Measurements from ENCODE around the gene CCL20. TPM values are rescaled to one million over a fixed set of nuclear protein-coding genes. Genes with fewer than 3 reads are reported as not detected.
A peak's percentile ranks its signal among the peaks of the same experiment; 100 is the strongest.

CCL20 gene
- total and polyA plus RNA-seq, 2 of the 13 experiments (the other 11 are each of a cell fraction or from before 2014, with no cell fraction given), result 223 to 903 TPM

GRCh38 chr2:227828477-227828912 is 14.9 kb downstream of the CCL20 start (continued):
- 0 out of 2 replicates have a peak, but pooled peaks have one; percentile 59 for TF ChIP-seq RCOR2 (CRISPR knock-in tag; IDR thresholded peaks at IDR 0.05)
- TF ChIP-seq ZNF331 (CRISPR knock-in tag; IDR thresholded peaks at IDR 0.05), result peak; percentile 27; the same call in 1 of the 2 replicates
- TF ChIP-seq KLF16 (CRISPR knock-in tag; IDR thresholded peaks at IDR 0.05), result 0 out of 4 replicates have a peak, but pooled peaks of 1 of the 2 experiments have one; percentile 27
- TF ChIP-seq HOMEZ (CRISPR knock-in tag; IDR thresholded peaks at IDR 0.05; ENCODE audit: low read depth), result 0 out of 2 replicates have a peak, but pooled peaks have one; percentile 33
- TF ChIP-seq CENPBD1 (CRISPR knock-in tag; IDR thresholded peaks at IDR 0.05; ENCODE audit: borderline replicate concordance, low read depth), result no peak
- TF ChIP-seq NCOR1 (IDR thresholded peaks at IDR 0.05; ENCODE audit: borderline replicate concordance, low read length), result peak; percentile 42
- 0 out of 2 replicates have a peak, but pooled peaks have one; percentile 20 for TF ChIP-seq MTA1 (CRISPR knock-in tag; IDR thresholded peaks at IDR 0.05; ENCODE audit: borderline replicate concordance)
- TF ChIP-seq ERF (CRISPR knock-in tag; IDR thresholded peaks at IDR 0.05), result peak; percentile 31; the same call in 1 of the 2 replicates
- TF ChIP-seq ZMYM4 (CRISPR knock-in tag; IDR thresholded peaks at IDR 0.05), result peak; percentile 74
- TF ChIP-seq ZNF3 (CRISPR knock-in tag; IDR thresholded peaks at IDR 0.05), result no peak
- TF ChIP-seq MED1 (CRISPR knock-in tag; IDR thresholded peaks at IDR 0.05), result peak; percentile 34; the same call in 1 of the 2 replicates
- TF ChIP-seq NR2F6 (IDR thresholded peaks at IDR 0.05), result peak; percentile 54; the same call in 1 of the 2 replicates
- TF ChIP-seq NR2F6 (CRISPR knock-in tag; IDR thresholded peaks at IDR 0.05), result peak; percentile 67; the same call in 1 of the 2 replicates
- no peak for TF ChIP-seq KDM3A (CRISPR knock-in tag; IDR thresholded peaks at IDR 0.05; ENCODE audit: low read depth)
- peak; percentile 33; the same call in 1 of the 2 replicates for TF ChIP-seq ZFX (CRISPR knock-in tag; IDR thresholded peaks at IDR 0.05; ENCODE audit: low read depth)
- peak; percentile 73; the same call in 1 of the 2 replicates for TF ChIP-seq ZKSCAN8 (CRISPR knock-in tag; IDR thresholded peaks at IDR 0.05; ENCODE audit: borderline replicate concordance)
- TF ChIP-seq CREB1 (IDR thresholded peaks at IDR 0.05), result no peak
- no peak for TF ChIP-seq CREB1 (CRISPR knock-in tag; IDR thresholded peaks at IDR 0.05)
- TF ChIP-seq HNF4G (IDR thresholded peaks at IDR 0.05; ENCODE audit: borderline replicate concordance, low read depth, low read length), result peak; percentile 76; the same call in 1 of the 2 replicates
- no peak; the same call in 1 of the 2 replicates for TF ChIP-seq HNF4G (CRISPR knock-in tag; IDR thresholded peaks at IDR 0.05; ENCODE audit: borderline replicate concordance, low read depth)
- TF ChIP-seq HMG20A (CRISPR knock-in tag; IDR thresholded peaks at IDR 0.05; ENCODE audit: borderline replicate concordance), result peak; percentile 59; the same call in 1 of the 2 replicates
- TF ChIP-seq ETV5 (CRISPR knock-in tag; IDR thresholded peaks at IDR 0.05; ENCODE audit: borderline replicate concordance), result peak; percentile 74; the same call in 1 of the 2 replicates
- no peak for TF ChIP-seq SOX13 (IDR thresholded peaks at IDR 0.05)
- TF ChIP-seq SOX13 (CRISPR knock-in tag; conservative IDR thresholded peaks at IDR 0.05 in 1 of 2, IDR thresholded peaks at IDR 0.05 in 1 of 2), result peak in 1 of 2 experiments; percentile 28; a peak in 1 of 4 replicates
- no peak for TF ChIP-seq FIP1L1 (IDR thresholded peaks at IDR 0.05; ENCODE audit: borderline replicate concordance, insufficient read depth, low read depth, low read length)
- no peak for TF ChIP-seq ZNF781 (CRISPR knock-in tag; IDR thresholded peaks at IDR 0.05; ENCODE audit: borderline replicate concordance, not compliant biosample characterization)
- no peak for TF ChIP-seq ZNF546 (CRISPR knock-in tag; conservative IDR thresholded peaks at IDR 0.05)
